SK-N-MC (cell line): ENCODE measurements around the gene AMZ1.
"Not testable (repeated sequence)": the region's sequence is repeated elsewhere in the genome, so short reads cannot be mapped to it uniquely, and the experiment has no call there.

ENCODE experiments used
- EZH2 ChIP-seq: fragments of 200-600 bp; sonication (generic); IDR thresholded peaks from one replicate; pipeline ENCODE4 v1.6.1; 2017; ENCODE audit warnings: antibody characterized with exemption
- FOXP2 ChIP-seq: optimal IDR thresholded peaks from 2 replicates; pipeline ENCODE3; 2011; ENCODE audit warnings: mild to moderate bottlenecking, moderate library complexity; ENCODE audit not compliant: insufficient read depth; ENCODE audit errors: extremely low read length, control extremely low read depth
- POLR2AphosphoS5 ChIP-seq: IDR thresholded peaks from 2 replicates; pipeline ENCODE4 v1.6.1; 2012; ENCODE audit warnings: mild to moderate bottlenecking, low read depth, low read length, borderline replicate concordance

DNA sequence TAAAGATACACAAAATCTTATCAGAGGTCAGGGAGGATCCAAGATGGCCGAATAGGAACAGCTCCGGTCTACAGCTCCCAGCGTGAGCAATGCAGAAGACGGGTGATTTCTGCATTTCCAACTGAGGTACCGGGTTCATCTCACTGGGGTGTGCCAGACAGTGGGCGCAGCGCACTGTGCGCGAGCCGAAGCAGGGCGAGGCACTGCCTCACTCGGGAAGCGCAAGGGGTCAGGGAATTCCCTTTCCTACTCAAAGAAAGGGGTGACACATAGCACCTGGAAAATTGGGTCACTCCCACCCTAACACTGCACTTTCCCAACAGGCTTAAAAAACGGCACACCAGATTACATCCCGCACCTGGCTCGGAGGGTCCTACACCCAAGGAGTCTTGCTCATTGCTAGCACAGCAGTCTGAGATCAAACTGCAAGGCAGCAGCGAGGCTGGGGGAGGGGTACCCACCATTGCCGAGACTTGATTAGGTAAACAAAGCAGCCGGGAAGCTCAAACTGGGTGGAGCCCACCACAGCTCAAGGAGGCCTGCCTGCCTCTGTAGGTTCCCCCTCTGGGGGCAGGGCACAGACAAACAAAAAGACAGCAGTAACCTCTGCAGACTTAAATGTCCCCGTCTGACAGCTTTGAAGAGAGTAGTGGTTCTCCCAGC is 55.7 kb downstream of the AMZ1 start:
- not testable (repeated sequence) for TF ChIP-seq EZH2, POLR2AphosphoS5, FOXP2
